ENCODE measurements around the gene HK1. TPM values are rescaled to one million over a fixed set of nuclear protein-coding genes. Genes with fewer than 3 reads are reported as not detected.
A peak's percentile ranks its signal among the peaks of the same experiment; 100 is the strongest.

The HK1 gene
- total RNA-seq, 2 donors from 2014 or later, result 150 to 158 TPM

GRCh38 chr10:69241575-69241974 is 36.7 kb upstream of the HK1 start:
- no peaks in the 10 kb centered on the region for H3K9me3 ChIP-seq
- peaks cover 12 to 26% of the 10 kb centered on the region in 2 donors for H3K4me1 ChIP-seq (ENCODE audit: control insufficient read depth in 1 of 2, low read depth in 2 of 2)
- no peak for ATAC-seq (ENCODE audit: insufficient number of reproducible peaks, low FRiP score, low read depth)
- no peaks in the 10 kb centered on the region for H3K36me3 ChIP-seq
- no peak overlapping the region for H3K4me3 ChIP-seq
- H3K27ac ChIP-seq, result peak overlapping the region in 1 of 2 donors; percentile 30
- H3K27me3 ChIP-seq (replicated peaks; ENCODE audit: insufficient read depth), result no peaks in the 10 kb centered on the region
- TF ChIP-seq CTCF (IDR thresholded peaks at IDR 0.05), result no peak
- DNase-seq (ENCODE audit: low spot score), result no peak

GRCh38 chr10:69242040-69242851 is 36.0 kb upstream of the HK1 start:
- peak overlapping the region in 1 of 2 donors; percentile 30 for H3K27ac ChIP-seq
- TF ChIP-seq CTCF (IDR thresholded peaks at IDR 0.05), result no peak

GRCh38 chr10:69242852-69243212 is 35.5 kb upstream of the HK1 start:
- H3K4me1 ChIP-seq (ENCODE audit: control insufficient read depth in 1 of 2, low read depth in 2 of 2), result peaks cover 11 to 24% of the 10 kb centered on the region in 2 donors
- H3K36me3 ChIP-seq, result no peaks in the 10 kb centered on the region
- no peaks in the 10 kb centered on the region for H3K27me3 ChIP-seq (replicated peaks; ENCODE audit: insufficient read depth)
- no peaks in the 10 kb centered on the region for H3K9me3 ChIP-seq
- no peak overlapping the region for H3K27ac ChIP-seq
- ATAC-seq (ENCODE audit: insufficient number of reproducible peaks, low FRiP score, low read depth) (no peak), DNase-seq (ENCODE audit: low spot score) (no peak)
- H3K4me3 ChIP-seq, result no peak overlapping the region
- TF ChIP-seq CTCF (IDR thresholded peaks at IDR 0.05), result no peak

More at GRCh38 chr10:69242040-69242851, 36.0 kb upstream of the HK1 start:
- Histone ChIP-seq H3K4me3 (no peak overlapping the region), H3K27me3 (replicated peaks; ENCODE audit: insufficient read depth) (no peaks in the 10 kb centered on the region), H3K4me1 (ENCODE audit: control insufficient read depth in 1 of 2, low read depth in 2 of 2) (peaks cover 12 to 26% of the 10 kb centered on the region in 2 donors), H3K9me3 (no peaks in the 10 kb centered on the region), H3K36me3 (no peaks in the 10 kb centered on the region)
- no peak for DNase-seq (ENCODE audit: low spot score)
- no peak for ATAC-seq (ENCODE audit: insufficient number of reproducible peaks, low FRiP score, low read depth)

GRCh38 chr10:69243817-69244216 is 34.5 kb upstream of the HK1 start:
- H3K4me3 ChIP-seq, result no peak overlapping the region

GRCh38 chr10:69246036-69246435 is 32.3 kb upstream of the HK1 start:
- no peaks in the 10 kb centered on the region for H3K9me3 ChIP-seq
- DNase-seq (ENCODE audit: low spot score) (no peak), ATAC-seq (ENCODE audit: insufficient number of reproducible peaks, low FRiP score, low read depth) (no peak)
- no peaks in the 10 kb centered on the region for H3K27me3 ChIP-seq (replicated peaks; ENCODE audit: insufficient read depth)
- no peaks in the 10 kb centered on the region for H3K4me1 ChIP-seq (ENCODE audit: control insufficient read depth in 1 of 2, low read depth in 2 of 2)
- no peak for TF ChIP-seq CTCF (IDR thresholded peaks at IDR 0.05)
- no peaks in the 10 kb centered on the region for H3K36me3 ChIP-seq
- H3K4me3 ChIP-seq, result no peak overlapping the region
- H3K27ac ChIP-seq, result no peak overlapping the region

More at GRCh38 chr10:69243817-69244216, 34.5 kb upstream of the HK1 start:
- Histone ChIP-seq H3K4me1 (ENCODE audit: control insufficient read depth in 1 of 2, low read depth in 2 of 2) (peaks cover 9 to 18% of the 10 kb centered on the region in 2 donors), H3K27me3 (replicated peaks; ENCODE audit: insufficient read depth) (no peaks in the 10 kb centered on the region), H3K9me3 (no peaks in the 10 kb centered on the region), H3K36me3 (no peaks in the 10 kb centered on the region), H3K27ac (no peak overlapping the region)
- no peak for ATAC-seq (ENCODE audit: insufficient number of reproducible peaks, low FRiP score, low read depth)
- no peak for DNase-seq (ENCODE audit: low spot score)
- no peak for TF ChIP-seq CTCF (IDR thresholded peaks at IDR 0.05)

Data from thoracic aorta (tissue), 2 donors.